ENCODE data around the gene IRF2BP1.

- TF ChIP-seq POLR2A (IDR thresholded peaks at IDR 0.05; ENCODE audit: low read length) (no peak), GATA1 (IDR thresholded peaks at IDR 0.05; ENCODE audit: low read depth, low read length) (no peak)
Measured at GRCh38 chr19:45879055-45879454, 6.9 kb downstream of the IRF2BP1 start.

Data from erythroblast (primary cell).